HG03571 (cell line): ENCODE results near the gene ALMS1.
"Not testable (repeated sequence)": the region's sequence is repeated elsewhere in the genome, so short reads cannot be mapped to it uniquely, and the experiment has no call there.

ENCODE experiments used
- ATAC-seq: cut with Tn5 transposase; IDR thresholded peaks from one replicate; pipeline ENCODE4 v1.9.1; 2021; ENCODE audit not compliant: unreplicated experiment

ALMS1 gene

DNA sequence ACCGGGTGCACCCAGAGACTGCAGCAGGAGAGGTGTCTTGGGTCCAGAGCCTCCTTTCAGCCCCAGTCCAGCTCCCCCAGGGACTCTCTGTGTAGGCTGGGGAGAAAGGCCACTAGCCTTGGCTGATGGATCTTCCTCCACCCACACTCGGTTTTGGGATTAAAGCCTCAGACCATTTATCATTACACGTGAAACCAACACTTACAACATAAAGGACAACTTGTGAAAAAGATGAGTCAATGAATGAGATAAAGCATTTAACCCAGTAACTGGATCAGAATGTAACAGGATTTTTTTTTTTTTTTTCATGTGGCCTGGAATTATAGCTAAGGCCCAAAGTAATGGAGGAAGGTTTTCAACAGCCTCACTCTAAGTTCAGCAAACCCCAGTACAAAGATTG lies 224.5 kb downstream of the ALMS1 start:
- ATAC-seq = no peak

DNA sequence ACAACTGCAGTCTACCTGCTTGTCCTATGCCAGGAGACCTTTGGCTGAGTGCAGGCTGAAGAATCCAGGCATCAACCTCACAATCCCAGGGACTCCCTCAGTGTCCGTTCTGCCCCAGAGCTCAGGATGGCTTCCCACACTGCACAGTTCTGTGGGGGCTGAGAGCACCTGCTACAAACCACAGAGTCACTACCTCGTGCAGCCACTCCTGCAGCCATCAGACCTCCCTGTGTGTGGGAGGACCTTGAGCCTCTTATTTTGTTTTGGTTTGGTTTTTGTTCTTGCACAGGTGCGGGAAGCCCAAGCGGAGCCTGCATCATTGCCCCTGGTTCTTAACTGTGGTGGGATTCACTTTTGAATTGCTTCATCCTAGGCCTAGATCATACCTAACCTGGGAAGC lies 225.6 kb downstream of the ALMS1 start:
- no peak for ATAC-seq

DNA sequence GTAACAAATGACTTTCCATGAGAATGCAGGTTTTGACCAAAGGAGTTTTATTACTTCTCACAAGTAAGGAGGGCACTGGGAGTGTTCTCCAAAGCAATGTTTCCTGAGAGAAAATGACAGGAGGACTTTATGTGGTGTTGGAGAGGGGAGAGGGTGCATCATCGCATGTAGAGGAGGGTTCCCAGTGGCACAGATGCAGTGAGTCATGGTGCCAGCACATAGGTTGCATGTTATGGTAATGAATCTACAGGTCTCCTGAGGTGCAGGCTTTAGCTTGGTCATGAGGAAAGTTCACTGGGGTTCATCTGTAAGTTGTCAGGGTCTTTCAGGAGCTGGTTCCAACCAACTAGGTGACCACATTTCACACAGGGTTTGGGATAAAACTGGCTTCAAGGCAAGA lies 226.2 kb downstream of the ALMS1 start:
- ATAC-seq = no peak

DNA sequence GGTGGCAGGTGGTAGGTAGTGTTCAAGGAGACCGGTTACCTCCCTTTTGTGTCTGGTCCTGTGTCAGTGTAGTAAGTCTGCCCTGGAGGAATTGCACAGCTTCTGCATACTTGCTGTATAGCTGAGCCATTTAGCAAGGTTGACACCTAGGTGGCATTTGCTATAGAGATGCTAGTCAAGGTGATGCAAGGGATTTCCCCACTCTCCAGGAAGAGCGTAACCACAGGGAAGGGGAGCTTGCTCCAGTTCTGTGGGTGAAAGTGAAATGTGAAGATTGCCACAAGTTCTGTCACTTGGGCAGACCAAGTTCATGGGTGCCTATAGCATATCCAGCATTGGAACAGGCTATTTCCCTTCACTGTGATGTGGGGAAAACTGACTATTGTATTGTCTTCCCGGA lies 228.5 kb downstream of the ALMS1 start:
- ATAC-seq = no peak

DNA sequence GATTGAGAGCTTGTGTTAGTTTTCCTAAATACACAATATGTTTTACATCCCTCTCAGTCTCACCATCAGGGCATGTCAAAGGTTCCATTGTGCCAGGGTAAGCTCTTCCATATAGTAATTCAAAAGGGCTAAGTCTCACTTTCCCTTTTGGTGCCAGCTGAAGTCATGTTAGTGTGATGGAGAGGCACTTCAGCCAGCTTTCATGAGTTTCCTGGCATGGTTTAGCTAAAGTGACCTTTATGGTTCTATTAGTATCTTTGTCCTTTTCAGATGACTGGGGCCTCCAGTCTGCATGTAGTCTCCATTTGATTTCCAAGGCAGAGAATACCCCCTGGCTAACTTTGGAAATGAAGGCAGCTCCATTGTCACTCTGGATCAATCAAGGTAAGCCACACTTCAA lies 229.4 kb downstream of the ALMS1 start:
- ATAC-seq = no peak

DNA sequence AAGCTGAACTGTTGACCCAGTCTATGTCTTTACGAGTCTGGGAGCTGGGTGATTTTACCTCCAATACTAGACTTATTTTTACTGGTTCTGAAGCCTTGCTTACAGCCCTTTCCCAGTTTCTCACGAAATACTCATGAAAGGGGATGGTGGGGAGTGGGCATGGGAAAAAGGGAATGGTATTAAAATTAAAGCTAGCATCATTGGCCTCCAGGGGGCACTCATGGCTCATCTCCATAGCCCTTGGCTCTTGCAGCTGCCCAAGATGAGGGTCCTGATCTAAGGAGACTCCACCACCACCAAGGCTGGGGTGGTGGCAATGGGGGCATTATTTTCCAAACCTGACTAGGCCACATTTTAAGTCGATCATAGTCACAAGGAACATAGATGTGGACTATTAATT lies 234.3 kb downstream of the ALMS1 start:
- not testable (repeated sequence) for ATAC-seq

DNA sequence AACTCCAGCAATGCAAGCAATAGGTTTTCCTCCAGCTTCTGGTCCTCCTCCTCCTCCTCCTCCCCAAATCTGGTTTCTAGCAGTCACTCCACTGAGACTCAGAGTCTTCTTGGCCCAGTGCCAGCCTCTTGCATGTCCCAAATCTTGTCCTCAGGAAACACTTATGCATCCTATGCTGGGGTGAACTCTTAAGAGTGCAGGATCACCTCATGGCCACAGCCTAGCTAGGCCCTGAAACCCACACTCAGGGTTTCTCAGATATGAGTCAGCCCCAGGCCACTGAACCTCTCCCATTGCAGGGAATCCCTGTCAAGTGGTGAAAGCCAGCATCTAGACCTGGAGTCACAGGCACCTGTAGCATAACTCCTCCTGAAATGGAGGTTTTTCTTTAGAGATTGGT lies 238.4 kb downstream of the ALMS1 start:
- ATAC-seq = not testable (repeated sequence)

DNA sequence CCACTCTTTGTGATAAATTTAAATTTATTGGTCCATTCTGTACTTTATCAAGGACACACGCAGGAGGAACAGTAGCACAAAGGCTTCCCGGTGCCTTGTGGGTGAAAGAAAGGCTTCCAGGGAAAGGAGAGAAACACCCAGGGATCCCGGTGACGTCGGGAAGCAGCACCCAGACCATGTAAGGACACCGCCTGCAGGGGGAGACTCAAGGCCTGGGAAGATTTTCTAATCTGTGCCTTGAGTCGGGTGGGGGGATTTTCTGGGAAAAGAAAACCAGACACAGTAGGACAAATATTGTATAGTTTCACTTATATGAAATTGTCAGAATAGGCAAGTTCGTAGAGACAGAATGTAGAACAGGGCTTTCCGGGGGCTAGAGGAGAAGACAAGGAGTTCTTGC lies 239.0 kb downstream of the ALMS1 start:
- not testable (repeated sequence) for ATAC-seq

DNA sequence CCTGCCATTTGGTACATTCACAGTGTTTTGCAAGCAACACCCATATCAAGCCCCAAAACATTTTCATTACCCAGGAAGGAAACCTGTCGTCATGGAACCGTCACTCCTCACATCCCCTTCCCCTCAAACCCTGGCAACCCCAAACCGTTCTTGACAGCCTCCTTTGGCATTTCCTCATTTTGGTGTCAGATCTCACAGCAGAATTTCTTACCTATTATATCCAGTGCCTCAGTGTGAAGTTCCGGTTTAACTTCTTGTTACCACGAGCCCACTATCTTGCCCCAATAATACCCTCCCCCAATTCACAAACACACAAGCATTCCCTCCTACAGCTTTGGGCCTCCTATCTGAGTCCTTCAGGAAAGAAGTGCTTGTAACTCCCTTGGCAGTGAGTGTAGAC lies 240.6 kb downstream of the ALMS1 start:
- ATAC-seq = not testable (repeated sequence)

DNA sequence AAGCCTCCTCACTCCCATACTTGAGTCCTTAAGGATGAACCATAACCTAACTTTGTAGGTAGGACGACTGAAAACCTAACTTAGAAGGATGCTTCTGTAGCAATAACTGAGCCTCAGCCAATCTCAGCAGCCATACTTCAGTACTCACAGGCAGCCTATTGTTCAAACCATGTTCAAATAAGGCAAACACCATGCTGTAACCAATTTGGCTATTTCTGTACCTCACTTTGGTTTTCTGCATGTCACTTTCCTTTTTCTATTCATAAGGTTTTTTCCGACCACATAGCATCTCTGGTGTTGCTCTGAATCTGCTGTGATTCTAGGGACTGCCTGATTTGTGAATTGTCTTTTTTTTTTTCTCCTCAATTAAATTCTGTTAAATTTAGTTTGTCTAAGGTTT lies 242.9 kb downstream of the ALMS1 start:
- ATAC-seq = not testable (repeated sequence)

DNA sequence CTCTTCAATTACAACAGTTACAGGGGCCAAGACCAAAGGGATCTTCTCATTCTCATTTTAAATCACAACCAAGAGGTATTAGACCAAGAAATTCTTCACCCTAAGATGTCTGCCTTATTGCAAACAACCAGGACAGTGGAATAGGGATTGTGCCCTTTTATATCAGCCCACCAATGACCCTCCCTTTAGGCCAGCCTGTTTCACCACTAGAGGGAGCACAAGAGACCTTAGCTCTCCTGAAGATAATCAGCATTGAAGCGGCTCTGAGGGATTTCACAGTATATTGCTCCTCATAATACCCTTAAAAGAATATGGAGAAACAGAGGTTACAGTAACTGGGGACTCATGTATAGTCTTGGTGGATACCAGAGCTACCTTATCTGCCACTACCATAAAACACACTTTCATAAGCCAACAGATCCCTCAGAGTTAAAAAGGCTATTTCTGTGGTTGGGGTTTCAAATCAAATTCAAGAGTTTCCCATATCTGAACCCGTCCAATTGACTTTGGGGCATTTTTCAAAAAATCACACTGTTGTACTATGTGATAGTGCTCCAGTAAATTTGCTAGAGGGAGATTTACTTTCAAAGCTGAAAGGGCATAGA lies 245.1 kb downstream of the ALMS1 start:
- peak; percentile 61 for ATAC-seq

DNA sequence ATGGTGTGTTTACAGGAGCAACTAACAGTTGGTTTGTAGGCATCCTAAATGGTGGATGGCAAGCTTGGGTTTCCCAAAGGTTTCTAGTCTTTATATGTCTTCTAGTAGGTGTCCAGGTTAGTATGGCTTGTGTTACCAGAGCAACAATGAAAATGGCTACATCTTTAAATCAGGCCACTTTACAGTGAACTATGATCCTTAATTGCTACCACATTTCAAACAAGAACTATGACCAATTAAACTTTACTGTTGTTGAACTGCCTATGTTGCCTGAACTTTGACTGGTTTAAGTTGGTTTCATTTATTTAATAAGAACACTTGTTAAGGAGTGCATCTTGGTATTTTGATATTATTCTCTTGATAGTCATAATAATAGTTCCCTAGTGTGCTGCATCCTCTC lies 251.3 kb downstream of the ALMS1 start:
- ATAC-seq = not testable (repeated sequence)

DNA sequence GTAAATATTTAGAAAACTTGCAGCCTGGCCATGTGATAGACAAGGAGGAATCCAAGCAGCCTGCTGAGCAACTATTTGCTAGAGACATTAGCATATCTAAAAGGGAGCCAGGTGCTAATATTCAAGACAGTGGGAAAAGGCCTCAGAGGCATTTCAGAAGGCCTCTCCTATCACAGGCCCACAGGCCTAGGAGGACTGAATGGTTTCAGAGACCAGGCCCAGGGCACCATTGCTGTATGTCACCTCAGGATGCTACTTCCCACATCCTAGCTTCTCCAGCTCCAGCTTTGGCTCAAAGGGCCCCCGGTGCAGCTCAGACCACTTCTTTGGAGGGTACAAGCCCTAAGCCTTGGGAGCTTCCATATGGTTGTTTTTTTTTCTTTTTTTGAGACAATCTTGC lies 252.8 kb downstream of the ALMS1 start:
- ATAC-seq = no peak

DNA sequence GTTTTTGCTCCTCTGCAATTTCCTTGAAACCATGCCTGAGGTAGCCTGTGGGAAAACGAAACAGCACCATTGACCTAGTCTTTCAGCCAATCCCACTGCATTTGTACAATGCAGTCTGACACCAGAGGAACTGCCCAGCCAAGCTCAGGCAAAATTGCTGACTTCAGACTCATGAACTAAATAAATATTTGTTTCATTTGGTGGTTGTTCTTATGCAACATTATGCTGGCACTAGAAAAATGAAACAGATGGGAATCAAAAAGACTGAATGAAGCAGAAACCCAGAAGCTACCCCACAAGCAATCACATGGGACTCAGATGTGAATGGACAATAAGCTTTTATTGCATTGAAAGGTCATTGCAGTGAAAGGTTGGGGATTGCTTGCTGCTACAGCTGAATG lies 254.9 kb downstream of the ALMS1 start:
- ATAC-seq = no peak

DNA sequence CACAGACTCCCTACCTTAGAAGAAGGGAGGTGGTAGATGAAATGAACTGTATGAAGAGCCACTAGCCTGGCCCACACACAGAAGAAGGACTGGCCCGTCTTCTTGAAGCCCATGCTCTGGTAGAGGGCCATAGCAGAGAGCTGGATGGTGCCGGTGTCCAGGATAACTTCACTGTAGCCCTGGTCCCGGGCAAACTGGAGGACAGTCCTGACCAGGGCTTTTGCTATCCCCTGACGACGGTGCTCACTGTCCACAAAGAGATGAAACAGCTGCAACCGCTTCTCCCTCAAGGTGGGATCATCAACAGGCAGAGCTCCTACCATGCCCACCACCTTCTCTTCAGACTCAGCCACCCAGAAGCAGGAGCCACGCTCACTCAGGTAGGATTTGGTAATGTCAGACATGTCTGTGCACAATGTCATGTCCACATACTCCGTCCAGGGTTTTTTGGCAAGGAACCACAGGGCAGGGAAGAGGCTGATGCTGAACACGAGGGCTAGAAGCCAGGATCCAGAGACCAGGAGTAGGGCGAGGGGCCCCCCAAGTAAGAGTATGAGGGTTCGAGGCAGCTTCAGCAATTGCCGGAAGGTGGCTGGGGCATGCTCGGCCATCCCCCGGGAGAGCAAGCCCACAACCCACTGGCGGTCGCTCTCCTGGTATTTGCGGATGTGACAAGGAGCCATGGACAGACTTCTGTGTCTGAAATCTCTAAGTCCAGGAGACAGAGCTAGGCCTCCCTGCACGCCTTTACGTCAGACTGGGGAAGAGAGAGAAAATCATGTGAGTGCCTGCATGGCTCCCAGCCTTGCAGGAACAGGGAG lies 255.5 kb downstream of the ALMS1 start:
- no peak for ATAC-seq

DNA sequence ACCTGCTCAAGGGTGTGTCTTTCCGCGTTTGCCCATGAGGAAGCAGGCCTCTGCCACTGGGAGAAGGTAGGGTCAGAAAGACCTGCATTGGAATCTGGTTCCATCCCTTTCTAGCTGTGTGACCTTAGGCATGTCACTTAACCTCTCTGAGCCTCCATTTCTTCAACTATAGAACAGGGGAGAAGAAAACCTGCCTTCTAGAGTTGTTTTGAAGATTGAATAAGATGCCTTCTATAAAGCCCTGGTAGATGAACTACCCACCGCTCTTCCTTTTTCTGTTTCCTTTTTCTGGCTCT lies 256.1 kb downstream of the ALMS1 start:
- ATAC-seq = no peak

DNA sequence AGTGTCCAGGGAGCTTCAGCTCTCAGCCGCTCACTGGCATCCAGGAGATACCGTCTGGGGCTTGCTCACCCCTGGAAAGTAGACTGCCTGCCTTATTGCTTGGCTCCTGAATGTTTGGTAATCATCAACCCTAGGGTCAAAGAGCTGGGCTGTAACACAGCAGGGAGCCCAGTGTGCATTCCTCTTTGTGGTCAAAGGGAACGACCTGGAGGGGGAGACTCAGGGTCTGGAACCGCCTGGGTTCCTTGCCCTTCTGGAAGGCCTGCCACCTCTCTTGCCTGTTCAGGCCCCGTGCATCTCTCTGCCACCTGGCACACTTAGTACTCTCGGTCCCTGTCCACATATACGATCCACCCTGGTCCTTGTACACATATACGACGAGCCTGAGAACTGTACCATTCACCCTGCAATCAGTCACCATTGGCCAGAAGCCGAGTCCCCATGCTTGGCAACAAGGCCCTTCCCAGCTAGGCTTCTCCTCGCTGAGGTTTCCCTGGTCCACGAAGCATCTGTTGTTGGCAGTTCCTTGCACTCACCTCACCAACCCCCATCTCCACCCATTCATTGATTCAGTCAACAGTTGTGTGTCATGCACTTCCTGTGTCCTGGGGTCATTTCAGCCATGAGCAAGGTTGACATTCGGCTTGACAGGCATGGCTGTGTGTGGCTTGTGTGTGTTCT lies 256.8 kb downstream of the ALMS1 start, which contains the start of gene NAT8:
Gene NAT8, minus strand, starts transcription at position 85 of the 681 bp plus-strand sequence. CDS start 794 bp downstream, outside the sequence.
- ATAC-seq = no peak

DNA sequence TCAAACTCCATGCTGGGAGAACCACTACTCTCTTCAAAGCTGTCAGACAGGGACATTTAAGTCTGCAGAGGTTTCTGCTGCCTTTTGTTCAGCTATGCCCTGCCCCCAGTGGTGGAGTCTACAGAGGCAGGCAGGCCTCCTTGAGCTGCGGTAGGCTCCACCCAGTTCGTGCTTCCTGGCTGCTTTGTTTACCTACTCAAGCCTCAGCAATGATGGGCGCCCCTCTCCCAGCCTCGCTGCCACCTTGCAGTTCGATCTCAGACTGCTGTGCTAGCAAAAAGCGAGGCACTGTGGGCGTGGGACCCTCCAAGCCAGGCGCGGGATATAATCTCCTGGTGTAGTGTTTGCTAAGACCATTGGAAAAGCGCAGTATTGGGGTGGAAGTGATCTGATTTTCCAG lies 262.1 kb downstream of the ALMS1 start:
- ATAC-seq = not testable (repeated sequence)

DNA sequence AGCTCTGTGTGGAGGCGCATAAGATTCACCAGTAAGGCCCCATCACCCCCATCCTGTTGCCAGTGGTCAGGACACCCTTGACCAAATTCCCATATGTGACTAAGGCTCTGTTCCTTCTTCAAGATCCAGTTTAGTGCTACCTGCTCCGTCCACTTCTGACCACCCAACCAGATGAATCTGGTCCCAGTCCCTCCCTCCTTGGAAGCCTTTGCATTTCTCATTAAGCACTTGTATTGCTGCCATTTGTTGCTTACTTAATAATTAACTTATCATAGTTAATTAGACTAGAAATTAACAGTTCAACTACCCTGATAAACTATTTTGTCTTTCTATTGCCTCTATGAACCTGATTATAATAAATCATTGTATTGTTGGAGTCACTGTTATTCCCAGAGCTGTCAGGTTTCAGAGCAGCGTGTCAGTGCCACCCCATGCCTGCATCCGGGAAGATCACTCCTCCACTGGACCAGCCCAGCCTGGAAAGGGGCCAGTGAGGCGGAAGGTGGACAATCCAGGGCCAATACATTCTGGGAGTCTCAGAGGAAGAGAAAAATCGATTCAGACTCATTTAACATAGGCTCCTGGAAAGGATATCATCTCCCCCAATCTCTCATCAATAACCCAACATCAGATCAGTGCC lies 266.1 kb downstream of the ALMS1 start:
- no peak for ATAC-seq

DNA sequence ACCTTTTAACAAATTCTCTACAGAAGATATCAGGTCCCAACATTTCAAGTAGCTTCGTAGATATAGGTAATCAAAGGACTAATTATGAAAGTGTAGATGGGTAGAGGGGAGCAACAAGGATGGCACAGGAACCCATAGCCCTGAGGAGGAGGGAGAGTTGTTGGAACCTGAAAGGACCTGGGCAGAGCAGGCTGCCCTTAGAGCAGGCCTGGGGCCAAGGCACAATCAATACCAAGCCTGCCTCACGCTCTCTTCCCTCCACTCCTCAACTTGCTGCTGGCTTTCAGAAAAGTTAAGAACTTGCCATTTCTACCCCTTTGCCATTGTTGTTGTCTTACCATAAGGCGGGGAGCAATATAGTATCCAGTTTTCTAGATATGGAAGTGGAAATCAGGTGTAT lies 266.7 kb downstream of the ALMS1 start:
- no peak for ATAC-seq

DNA sequence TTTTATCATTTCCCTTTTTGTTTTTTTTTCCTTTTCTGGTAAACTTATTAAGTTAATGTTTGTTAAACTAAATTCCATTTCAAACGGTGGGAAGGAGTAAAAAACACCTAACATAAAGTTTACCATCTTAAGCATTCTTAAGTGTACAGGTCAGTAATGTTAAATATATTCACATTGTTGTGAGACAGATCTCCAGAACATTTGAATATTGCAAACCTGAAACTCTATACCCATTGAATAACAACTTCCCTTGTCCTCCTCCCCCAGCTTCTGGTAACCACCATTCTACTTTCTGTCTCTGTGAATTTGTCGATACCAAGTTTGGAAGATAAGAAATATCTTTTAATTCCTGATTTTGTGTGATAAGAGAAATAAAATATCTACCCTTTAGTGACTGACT lies 268.5 kb downstream of the ALMS1 start:
- ATAC-seq = no peak
